ENCODE measurements around the gene SKOR1.
A peak's percentile ranks its signal among the peaks of the same experiment; 100 is the strongest.

SKOR1 gene, protein sequence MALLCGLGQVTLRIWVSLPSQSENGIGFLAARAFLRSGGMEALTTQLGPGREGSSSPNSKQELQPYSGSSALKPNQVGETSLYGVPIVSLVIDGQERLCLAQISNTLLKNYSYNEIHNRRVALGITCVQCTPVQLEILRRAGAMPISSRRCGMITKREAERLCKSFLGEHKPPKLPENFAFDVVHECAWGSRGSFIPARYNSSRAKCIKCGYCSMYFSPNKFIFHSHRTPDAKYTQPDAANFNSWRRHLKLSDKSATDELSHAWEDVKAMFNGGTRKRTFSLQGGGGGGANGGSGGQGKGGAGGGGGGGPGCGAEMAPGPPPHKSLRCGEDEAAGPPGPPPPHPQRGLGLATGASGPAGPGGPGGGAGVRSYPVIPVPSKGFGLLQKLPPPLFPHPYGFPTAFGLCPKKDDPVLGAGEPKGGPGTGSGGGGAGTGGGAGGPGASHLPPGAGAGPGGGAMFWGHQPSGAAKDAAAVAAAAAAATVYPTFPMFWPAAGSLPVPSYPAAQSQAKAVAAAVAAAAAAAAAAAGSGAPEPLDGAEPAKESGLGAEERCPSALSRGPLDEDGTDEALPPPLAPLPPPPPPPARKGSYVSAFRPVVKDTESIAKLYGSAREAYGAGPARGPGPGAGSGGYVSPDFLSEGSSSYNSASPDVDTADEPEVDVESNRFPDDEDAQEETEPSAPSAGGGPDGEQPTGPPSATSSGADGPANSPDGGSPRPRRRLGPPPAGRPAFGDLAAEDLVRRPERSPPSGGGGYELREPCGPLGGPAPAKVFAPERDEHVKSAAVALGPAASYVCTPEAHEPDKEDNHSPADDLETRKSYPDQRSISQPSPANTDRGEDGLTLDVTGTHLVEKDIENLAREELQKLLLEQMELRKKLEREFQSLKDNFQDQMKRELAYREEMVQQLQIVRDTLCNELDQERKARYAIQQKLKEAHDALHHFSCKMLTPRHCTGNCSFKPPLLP
- total RNA-seq: 0.17 to 2.6 reads per million in 2 experiments

DNA sequence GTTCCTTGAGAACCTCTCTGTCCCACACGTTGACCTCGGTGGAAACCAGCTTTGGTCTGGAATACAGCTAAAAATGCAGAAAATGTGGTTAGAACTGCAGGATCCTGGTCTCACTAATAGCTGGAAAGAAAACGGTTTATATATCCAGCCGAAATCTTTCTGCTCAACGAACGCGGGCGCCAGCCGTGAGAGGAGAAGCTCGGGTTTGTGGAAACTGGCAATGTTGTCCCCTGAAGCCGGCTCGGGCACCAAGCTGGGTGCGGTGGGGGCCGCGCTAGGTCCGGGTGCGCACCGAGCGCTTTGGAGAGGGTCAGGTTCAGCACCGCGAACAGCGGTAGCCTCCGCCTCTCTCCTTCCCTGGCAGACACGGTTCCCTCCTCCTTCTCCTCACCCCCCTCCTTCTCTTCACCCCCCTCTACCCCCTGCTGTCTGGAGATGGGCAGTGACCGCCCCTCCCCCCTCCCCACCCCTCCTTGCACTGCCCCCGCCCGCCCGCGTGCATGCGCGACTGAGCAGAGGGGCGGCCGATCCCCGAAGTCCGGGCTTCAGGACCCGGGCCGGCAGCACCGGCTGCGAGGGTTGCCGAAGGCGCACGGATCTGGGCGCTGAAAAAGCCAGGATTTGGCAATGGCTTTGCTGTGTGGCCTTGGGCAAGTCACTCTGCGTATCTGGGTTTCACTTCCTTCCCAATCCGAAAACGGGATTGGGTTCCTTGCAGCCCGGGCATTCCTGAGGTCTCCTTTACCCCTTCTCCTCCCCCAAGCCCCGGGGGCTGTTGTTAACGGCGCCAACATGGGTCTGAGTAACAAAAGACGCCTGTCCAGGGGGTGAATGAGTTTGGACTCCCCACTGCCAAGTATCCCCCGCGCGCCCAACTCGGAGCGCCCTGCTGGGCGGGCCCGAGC, at the start of gene SKOR1:
TSS of gene SKOR1 (plus strand) at position 534 of the 905 bp plus-strand sequence. CDS start at position 628, 94 bp downstream.
- no peak for DNase-seq (ENCODE audit: low read depth)

GRCh38 chr15:67775998-67776397, 49.3 kb upstream of the SKOR1 start:
- no peak for DNase-seq (ENCODE audit: low read depth)

- DNase-seq (ENCODE audit: low read depth): no peak
These were observed 48.7 kb upstream of the SKOR1 start for GRCh38 chr15:67776600-67776999.

DNA sequence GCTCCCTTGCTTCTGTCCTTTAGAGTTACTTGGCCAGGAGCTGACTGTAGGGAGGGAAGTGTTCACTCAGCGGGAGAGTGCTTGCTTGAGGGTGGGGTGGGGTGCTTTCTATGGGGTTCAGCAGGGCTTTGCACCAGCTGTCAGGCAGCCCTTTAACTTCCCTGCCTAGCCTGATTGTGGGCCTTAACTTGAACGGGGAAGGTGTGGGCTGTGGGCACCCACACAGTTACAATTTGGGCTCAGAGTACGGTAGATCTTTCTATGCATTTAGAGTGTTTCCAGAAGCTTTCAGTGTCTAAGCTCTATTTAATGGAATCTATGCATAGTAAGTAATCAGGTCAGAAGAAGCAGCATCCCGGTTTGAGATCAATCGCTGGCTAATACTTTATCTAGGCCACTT, 48.2 kb upstream of the SKOR1 start:
- DNase-seq (ENCODE audit: low read depth): no peak

GRCh38 chr15:67777773-67778172, 47.5 kb upstream of the SKOR1 start:
- DNase-seq (ENCODE audit: low read depth): no peak

- no peak for DNase-seq (ENCODE audit: low read depth)
These were observed 46.3 kb upstream of the SKOR1 start for GRCh38 chr15:67778968-67779548.

DNA sequence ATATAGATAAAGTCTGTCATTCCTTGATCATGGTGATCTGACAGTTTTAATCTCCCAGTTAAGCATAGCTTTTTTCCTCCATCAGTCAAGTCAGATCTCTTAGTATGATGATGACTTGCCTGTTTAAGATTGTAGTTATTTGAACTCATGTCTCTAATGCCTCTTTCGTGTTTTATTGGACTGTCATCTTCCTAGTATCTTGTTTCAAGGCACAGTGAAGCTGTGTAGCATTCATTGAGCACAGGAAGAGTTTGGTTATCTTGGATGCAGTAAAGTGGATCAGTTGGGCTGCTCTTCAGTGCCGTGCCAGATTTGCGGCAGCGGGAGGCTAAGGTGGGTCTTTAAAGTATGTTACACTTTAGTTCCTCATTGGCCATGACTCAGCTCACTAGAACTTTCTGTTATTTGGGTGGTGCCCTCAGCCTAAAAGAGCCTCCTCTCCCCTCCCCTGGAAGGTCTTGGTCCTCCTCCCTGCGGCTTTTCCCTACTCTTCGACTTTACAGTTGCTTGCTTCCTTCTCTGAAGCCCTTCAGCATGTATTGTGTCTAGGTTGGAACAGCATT, 45.7 kb upstream of the SKOR1 start:
- DNase-seq (ENCODE audit: low read depth): no peak

GRCh38 chr15:67781061-67781460, 44.2 kb upstream of the SKOR1 start:
- DNase-seq (ENCODE audit: low read depth): no peak

DNA sequence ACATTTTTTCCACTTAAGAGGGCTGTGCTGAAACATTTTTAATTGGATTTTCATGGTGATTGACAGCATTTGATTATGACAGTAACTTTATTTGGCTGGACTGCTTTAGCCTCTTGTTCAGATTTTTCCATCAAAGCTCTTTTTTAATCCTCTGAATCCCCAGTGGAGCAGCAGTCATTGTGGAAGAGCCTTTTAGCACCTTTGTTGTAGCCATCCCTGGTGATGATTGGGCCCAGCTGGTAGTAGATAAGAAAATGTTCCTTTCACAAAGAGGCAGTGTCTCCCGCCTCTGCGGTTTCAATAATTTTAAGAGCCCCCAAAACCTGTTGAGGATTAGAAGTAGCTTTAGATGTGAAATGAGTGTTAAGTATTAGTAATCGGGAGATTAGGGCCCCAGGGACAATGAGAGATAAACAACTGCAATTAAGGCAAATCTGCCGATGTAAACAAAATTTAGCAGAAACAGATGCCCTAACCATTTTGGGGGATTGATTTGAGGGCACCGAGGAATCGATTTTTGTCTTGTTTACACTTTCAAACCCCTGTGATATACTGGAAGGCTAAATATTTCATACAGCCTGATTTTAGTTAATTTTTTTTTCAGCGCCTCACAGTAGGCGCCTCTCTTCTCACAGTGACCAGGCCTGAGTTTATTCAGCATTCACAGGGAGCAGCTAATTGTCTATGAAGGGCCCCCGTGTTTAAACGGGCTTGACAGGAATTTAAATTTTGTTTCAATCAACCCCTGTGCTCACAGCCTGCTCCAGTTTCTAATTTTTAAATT, 43.2 kb upstream of the SKOR1 start:
- DNase-seq (ENCODE audit: low read depth): no peak

DNA sequence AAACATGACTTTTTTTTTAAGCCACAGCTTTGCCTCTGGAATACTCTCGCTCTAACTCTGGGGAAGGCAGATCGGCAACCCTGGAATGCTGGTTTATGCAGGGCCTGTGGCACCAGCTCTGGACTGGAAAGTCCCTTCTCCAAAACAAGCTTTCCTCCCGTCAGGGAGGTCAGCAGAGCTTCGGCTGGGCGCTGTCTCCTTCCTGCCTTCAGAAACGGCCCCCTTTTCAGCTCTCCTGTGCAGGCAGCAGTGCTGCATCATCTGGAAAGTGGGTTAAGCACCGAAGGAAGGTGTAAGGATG, 42.7 kb upstream of the SKOR1 start:
- no peak for DNase-seq (ENCODE audit: low read depth)

DNA sequence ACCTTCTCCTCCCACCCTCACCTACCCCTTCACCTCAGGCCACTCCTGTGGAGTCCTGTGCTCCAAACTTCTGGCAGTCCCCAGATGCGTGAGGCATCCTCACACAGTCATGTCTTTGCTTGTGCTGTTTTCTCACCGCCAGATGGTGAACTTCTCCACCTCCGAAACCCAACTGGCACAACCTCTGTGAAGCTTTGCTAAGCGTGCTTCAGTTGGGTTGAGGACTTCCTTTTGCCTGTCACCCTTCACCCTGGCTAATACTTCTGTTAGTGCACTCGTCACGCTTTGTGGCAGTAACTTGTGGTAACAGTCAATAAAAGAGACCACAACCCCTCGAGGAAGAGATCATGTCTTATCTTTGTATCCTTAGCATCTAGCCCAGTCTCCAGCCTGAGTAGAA, 42.0 kb upstream of the SKOR1 start:
- peak; percentile 51 for DNase-seq (ENCODE audit: low read depth)

- no peak for DNase-seq (ENCODE audit: low read depth)
These were observed 41.1 kb upstream of the SKOR1 start for GRCh38 chr15:67784090-67784781.

DNA sequence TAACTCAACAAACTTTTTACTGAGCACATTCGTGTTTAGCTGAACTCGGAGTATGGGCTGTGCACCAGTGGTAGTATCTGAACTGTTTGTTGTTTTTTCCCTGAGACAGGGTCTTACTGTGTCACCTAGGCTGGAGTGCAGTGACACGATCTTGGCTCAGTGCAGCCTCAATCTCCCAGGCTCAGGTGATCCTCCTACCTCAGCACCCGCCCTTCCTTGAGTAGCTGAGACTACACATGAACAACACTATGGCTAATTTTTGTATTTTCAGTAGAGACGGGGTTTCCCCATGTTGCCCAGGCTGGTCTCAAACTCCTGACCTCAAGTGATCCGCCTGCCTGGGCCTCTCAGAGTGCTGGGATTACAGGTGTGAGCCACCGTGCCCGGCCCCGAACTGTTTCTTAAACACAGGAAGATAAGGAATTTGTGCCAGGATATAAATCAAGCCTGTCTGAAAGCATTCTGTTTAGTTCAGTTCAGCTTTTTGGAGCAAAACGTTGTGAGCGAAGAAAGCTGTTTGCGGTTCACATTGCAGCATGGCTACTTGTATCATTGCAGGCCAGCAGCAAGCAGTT, 40.4 kb upstream of the SKOR1 start:
- DNase-seq (ENCODE audit: low read depth): no peak

GRCh38 chr15:67785431-67785830, 39.9 kb upstream of the SKOR1 start:
- no peak for DNase-seq (ENCODE audit: low read depth)

GRCh38 chr15:67786646-67787045, 38.7 kb upstream of the SKOR1 start:
- no peak for DNase-seq (ENCODE audit: low read depth)

GRCh38 chr15:67788986-67789385, 36.3 kb upstream of the SKOR1 start:
- no peak for DNase-seq (ENCODE audit: low read depth)

- no peak for DNase-seq (ENCODE audit: low read depth)
These were observed 34.5 kb upstream of the SKOR1 start for GRCh38 chr15:67790610-67791319.

- DNase-seq (ENCODE audit: low read depth): no peak
These were observed 32.9 kb upstream of the SKOR1 start for GRCh38 chr15:67792250-67792942.

Data from T follicular helper cell (primary cell).